NCI-H1417 (cell line): ENCODE data around the gene CEACAM5.

Experiments used
- DNase-seq, 3 experiments: peaks; one replicate each; lab custom pipeline; 2025; lab: John Stamatoyannopoulos, UW

CEACAM5 gene

GRCh38 chr19:41708481-41708880 is at the start of gene CEACAM5:
Gene CEACAM5 (plus strand): TSS chr19:41708626. CDS start chr19:41708732, 106 bp downstream.
- DNase-seq = peak in 1 of 3 experiments; percentile 59

DNA sequence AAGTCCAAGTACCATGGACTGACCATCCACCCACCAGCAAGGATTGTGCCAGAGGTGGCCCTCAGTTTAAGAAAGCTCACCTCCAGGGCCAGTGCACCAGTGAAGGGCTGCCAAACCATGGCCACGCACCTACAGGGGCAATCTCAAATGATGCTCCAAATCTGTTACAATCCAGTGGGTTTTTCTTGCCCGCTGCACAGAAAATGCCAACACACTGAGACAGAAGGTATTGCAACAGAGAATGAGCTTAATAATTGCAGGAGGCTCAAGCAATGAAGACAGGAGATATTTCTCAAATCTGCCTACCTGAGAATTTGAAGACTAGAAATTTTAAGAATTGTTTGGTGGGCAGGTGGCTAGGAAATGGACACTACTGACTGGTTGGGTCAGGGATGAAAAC is 42.4 kb upstream of the CEACAM5 start:
- DNase-seq = no peak

DNA sequence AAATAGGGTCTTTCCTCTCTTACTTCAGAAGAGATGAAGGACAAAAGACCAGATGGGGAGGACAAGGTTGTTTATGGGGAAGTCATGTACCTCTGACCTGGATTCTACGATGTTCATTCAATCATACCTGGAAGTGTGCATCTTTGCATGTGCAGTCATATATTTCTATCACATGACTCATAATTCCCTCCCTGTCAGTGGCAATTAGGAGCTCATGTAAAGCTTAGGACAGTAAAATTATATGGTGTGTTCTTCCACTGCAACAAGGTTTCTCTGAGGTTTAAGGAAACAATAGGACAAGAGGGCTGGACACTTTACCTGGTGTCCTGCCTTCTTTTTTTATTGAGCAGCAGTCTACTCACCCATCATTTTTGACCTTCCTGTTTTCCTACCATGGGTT is 40.1 kb upstream of the CEACAM5 start:
- peak in 1 of 3 experiments; percentile 6 for DNase-seq

- DNase-seq = no peak
Observed at GRCh38 chr19:41670755-41671154, 37.7 kb upstream of the CEACAM5 start.

- DNase-seq = no peak
Observed at GRCh38 chr19:41671486-41671885, 36.9 kb upstream of the CEACAM5 start.

- DNase-seq = no peak
Observed at GRCh38 chr19:41682437-41682836, 26.0 kb upstream of the CEACAM5 start.

DNA sequence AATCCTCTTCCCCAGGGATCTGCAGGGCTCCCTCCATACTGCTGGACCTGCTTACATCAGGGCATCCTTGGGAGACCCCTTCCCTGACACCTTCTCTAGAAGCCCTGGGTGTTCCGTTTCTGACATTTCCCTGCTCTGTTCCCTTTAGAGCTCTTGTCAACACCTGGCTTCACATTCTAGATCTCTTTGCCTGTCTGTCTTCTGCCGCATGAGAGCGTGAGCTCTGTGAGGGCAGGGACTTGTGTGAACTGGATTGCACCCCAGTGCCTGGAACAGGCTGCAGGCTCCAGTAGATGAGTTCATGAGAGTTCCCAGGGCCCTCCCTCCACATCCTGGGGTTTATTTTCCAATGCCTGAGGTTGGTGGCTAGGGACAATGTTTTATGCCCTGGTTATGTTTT is 21.0 kb upstream of the CEACAM5 start:
- no peak for DNase-seq

DNA sequence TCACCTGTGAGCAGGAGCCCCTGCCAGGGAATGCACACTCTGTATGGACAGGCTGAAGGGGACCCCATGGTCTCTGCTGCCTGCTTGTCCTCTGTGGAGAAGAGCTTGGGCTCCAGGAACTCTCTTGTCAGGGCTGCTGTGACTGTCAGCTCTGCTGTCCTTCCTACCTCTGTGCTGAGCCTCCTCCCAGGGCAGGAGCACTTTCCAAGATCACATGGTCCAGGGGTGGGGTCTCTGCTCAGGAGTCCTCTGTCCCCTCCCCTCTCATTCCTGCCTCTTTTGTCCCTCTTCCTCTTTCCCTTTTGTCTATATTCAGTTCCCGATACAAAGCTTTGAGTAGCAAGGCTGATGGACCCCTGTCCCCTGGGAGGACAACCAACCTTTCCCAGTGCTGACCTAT is 20.3 kb upstream of the CEACAM5 start, which contains the start of gene CEACAM7:
Gene CEACAM7, minus strand, starts transcription at position 173 of the 400 bp plus-strand sequence. Its CDS starts 105 bp downstream, at position 68.
- no peak for DNase-seq

DNA sequence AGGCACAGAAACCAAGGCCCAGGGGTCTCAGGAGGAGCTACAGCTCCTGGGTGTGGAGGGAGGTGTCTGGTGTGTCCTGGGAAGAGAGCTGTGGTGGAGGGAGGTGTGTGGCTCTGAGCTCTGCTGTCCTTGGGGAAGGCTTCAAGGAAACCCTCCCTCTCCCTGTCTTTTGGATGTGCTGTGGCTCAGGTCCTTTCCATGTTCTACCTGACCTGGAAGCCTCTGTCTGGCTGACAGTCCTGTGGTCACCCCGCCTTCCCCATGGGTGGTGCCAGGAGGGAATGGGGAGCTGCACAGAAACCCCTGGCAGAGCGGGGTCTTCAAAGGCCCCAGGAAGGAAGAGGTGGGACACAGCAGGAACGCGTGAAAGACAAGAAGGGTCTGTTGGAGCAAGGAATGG is 19.7 kb upstream of the CEACAM5 start:
- no peak for DNase-seq

- DNase-seq = no peak
Observed at GRCh38 chr19:41689993-41690800, 18.2 kb upstream of the CEACAM5 start.

DNA sequence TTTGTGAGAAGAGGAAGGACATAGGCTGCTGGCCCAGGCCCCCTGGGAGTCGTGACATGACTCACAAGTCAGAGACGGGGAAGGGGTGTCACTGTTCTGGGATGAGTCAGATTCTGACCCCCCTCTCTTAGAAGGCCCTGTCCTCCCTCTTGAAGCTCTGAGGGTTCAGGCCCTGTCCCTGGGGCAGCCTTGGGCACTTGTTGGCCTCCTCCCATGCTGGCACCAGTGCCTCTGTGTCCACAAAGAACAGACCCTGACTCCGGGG is 17.7 kb upstream of the CEACAM5 start:
- no peak for DNase-seq

- DNase-seq = peak; percentile 18 to 47 (median 22)
Observed at GRCh38 chr19:41691268-41691970, 17.0 kb upstream of the CEACAM5 start.

- DNase-seq = no peak
Observed at GRCh38 chr19:41694196-41694595, 14.2 kb upstream of the CEACAM5 start.

- no peak for DNase-seq
Observed at GRCh38 chr19:41694831-41695635, 13.4 kb upstream of the CEACAM5 start.

GRCh38 chr19:41695745-41696144 is 12.7 kb upstream of the CEACAM5 start:
- no peak for DNase-seq

DNA sequence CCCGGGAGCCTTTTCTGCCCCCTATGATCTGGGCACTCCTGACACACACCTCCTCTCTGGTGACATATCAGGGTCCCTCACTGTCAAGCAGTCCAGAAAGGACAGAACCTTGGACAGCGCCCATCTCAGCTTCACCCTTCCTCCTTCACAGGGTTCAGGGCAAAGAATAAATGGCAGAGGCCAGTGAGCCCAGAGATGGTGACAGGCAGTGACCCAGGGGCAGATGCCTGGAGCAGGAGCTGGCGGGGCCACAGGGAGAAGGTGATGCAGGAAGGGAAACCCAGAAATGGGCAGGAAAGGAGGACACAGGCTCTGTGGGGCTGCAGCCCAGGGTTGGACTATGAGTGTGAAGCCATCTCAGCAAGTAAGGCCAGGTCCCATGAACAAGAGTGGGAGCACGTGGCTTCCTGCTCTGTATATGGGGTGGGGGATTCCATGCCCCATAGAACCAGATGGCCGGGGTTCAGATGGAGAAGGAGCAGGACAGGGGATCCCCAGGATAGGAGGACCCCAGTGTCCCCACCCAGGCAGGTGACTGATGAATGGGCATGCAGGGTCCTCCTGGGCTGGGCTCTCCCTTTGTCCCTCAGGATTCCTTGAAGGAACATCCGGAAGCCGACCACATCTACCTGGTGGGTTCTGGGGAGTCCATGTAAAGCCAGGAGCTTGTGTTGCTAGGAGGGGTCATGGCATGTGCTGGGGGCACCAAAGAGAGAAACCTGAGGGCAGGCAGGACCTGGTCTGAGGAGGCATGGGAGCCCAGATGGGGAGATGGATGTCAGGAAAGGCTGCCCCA is 11.8 kb upstream of the CEACAM5 start:
- no peak for DNase-seq

GRCh38 chr19:41697198-41697855 is 11.1 kb upstream of the CEACAM5 start:
- DNase-seq = no peak

GRCh38 chr19:41698746-41699230 is 9.6 kb upstream of the CEACAM5 start:
- DNase-seq = peak in 1 of 3 experiments; percentile 28

DNA sequence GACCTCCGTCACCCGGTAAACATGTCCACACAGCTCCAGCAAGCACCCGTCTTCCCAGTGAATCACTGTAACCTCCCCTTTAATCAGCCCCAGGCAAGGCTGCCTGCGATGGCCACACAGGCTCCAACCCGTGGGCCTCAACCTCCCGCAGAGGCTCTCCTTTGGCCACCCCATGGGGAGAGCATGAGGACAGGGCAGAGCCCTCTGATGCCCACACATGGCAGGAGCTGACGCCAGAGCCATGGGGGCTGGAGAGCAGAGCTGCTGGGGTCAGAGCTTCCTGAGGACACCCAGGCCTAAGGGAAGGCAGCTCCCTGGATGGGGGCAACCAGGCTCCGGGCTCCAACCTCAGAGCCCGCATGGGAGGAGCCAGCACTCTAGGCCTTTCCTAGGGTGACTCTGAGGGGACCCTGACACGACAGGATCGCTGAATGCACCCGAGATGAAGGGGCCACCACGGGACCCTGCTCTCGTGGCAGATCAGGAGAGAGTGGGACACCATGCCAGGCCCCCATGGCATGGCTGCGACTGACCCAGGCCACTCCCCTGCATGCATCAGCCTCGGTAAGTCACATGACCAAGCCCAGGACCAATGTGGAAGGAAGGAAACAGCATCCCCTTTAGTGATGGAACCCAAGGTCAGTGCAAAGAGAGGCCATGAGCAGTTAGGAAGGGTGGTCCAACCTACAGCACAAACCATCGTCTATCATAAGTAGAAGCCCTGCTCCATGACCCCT is 9.0 kb upstream of the CEACAM5 start:
- DNase-seq = peak in 1 of 3 experiments; percentile 8

- no peak for DNase-seq
Observed at GRCh38 chr19:41699968-41700323, 8.5 kb upstream of the CEACAM5 start.
